Dedifferentiated amniotic fluid mesenchymal stem cell (primary cell): ENCODE data around the gene SHLD2.
"Not testable (repeated sequence)": the region's sequence is repeated elsewhere in the genome, so short reads cannot be mapped to it uniquely, and the experiment has no call there.

Experiments
- DNase-seq: peaks from one replicate; pipeline ENCODE4 v3.0.0-alpha.2; 2016; ENCODE audit errors: extremely low spot score

Gene SHLD2

GRCh38 chr10:87094373-87095235, at the start of gene SHLD2, which contains the start of gene GLUD1:
Gene SHLD2, plus strand, starts transcription at chr10:87095206. Its CDS starts 56,149 bp downstream, at chr10:87151355.
Gene GLUD1, minus strand, starts transcription at chr10:87094843. Its CDS starts 74 bp downstream, at chr10:87094769.
- peak; percentile 73 for DNase-seq

GRCh38 chr10:87045434-87045938, 49.5 kb upstream of the SHLD2 start:
- DNase-seq: no peak

- no peak for DNase-seq
These were observed 41.9 kb upstream of the SHLD2 start for GRCh38 chr10:87053111-87053510.

GRCh38 chr10:87053577-87054181, 41.3 kb upstream of the SHLD2 start:
- DNase-seq: no peak

GRCh38 chr10:87054373-87055295, 40.4 kb upstream of the SHLD2 start:
- no peak for DNase-seq

- DNase-seq: no peak
These were observed 36.8 kb upstream of the SHLD2 start for GRCh38 chr10:87058171-87058570.

- DNase-seq: no peak
These were observed 35.6 kb upstream of the SHLD2 start for GRCh38 chr10:87059401-87059800.

GRCh38 chr10:87060280-87060928, 34.6 kb upstream of the SHLD2 start:
- no peak for DNase-seq

GRCh38 chr10:87064651-87065050, 30.4 kb upstream of the SHLD2 start:
- no peak for DNase-seq

- DNase-seq: no peak
These were observed 28.8 kb upstream of the SHLD2 start for GRCh38 chr10:87066178-87066577.

- no peak for DNase-seq
These were observed 28.1 kb upstream of the SHLD2 start for GRCh38 chr10:87066865-87067264.

GRCh38 chr10:87068281-87068680, 26.7 kb upstream of the SHLD2 start:
- DNase-seq: no peak

- DNase-seq: no peak
These were observed 22.6 kb upstream of the SHLD2 start for GRCh38 chr10:87072449-87072848.

- not testable (repeated sequence) for DNase-seq
These were observed 18.6 kb upstream of the SHLD2 start for GRCh38 chr10:87076421-87076820.

GRCh38 chr10:87079106-87079836, 15.7 kb upstream of the SHLD2 start:
- no peak for DNase-seq

GRCh38 chr10:87080621-87081020, 14.4 kb upstream of the SHLD2 start:
- DNase-seq: not testable (repeated sequence)

GRCh38 chr10:87081574-87081973, 13.4 kb upstream of the SHLD2 start:
- DNase-seq: not testable (repeated sequence)

GRCh38 chr10:87082219-87082618, 12.8 kb upstream of the SHLD2 start:
- peak; percentile 83 for DNase-seq

- DNase-seq: peak; percentile 62
These were observed 11.3 kb upstream of the SHLD2 start for GRCh38 chr10:87083576-87084290.

- peak; percentile 73 for DNase-seq
These were observed 10.7 kb upstream of the SHLD2 start for GRCh38 chr10:87084291-87084782.
